ENCODE data around the gene TANK. TPM values are rescaled to one million over a fixed set of nuclear protein-coding genes. Genes with fewer than 3 reads are reported as not detected.

The TANK gene
- total and polyA plus RNA-seq, 2 experiments from 2014 or later = 27.7 to 35.4 TPM

- peaks cover 27% of the 10 kb centered on the region for H3K27me3 ChIP-seq (ENCODE audit: insufficient read depth)
- no peak overlapping the region for H2AFZ ChIP-seq
- Mint-ChIP-seq H3K36me3 (ENCODE audit: low read depth) (no peaks in the 10 kb centered on the region; the same call in 2 of the 3 replicates), H3K4me3 (no peak overlapping the region), H3K4me1 (peaks cover 7% of the 10 kb centered on the region), H3K27me3 (ENCODE audit: insufficient read depth, low read depth, poor library complexity) (peaks cover 13% of the 10 kb centered on the region), H3K27ac (no peak overlapping the region), H3K9me3 (no peaks in the 10 kb centered on the region)
- no peak for TF ChIP-seq ZNF114 (CRISPR knock-in tag; IDR thresholded peaks at IDR 0.05)
- no peak for TF ChIP-seq ETS1 (IDR thresholded peaks at IDR 0.05)
- TF ChIP-seq ZNF331 (CRISPR knock-in tag; IDR thresholded peaks at IDR 0.05; ENCODE audit: low read depth) = no peak
- no peak for TF ChIP-seq STAT1 (IDR thresholded peaks at IDR 0.05; ENCODE audit: unreplicated experiment)
- no peaks in the 10 kb centered on the region; the same call in 1 of the 2 replicates for H4K20me1 ChIP-seq (replicated peaks; ENCODE audit: insufficient read depth)
- no peaks in the 10 kb centered on the region for H3K9me2 ChIP-seq (ENCODE audit: insufficient read depth)
- no peaks in the 10 kb centered on the region for H3F3A ChIP-seq (replicated peaks; ENCODE audit: low read depth)
- DNase-seq (ENCODE audit: low spot score) = no peak
- no peak overlapping the region for H3K4me2 ChIP-seq
- H3K4me1 ChIP-seq (ENCODE audit: insufficient read depth) = no peaks in the 10 kb centered on the region
- no peak overlapping the region for H3K4me3 ChIP-seq
- H3K79me2 ChIP-seq (replicated peaks; ENCODE audit: insufficient read depth) = no peaks in the 10 kb centered on the region
- H3K27ac ChIP-seq (ENCODE audit: low read depth) = no peak overlapping the region
- H3K36me3 ChIP-seq (ENCODE audit: insufficient read depth) = no peaks in the 10 kb centered on the region
- no peak for ATAC-seq
Measured at GRCh38 chr2:161232571-161232970, 72.3 kb downstream of the TANK start.

- DNase-seq (ENCODE audit: low spot score) (no peak), ATAC-seq (no peak)
- Histone ChIP-seq H3K4me1 (ENCODE audit: insufficient read depth) (no peaks in the 10 kb centered on the region; the same call in 1 of the 2 replicates), H4K20me1 (replicated peaks; ENCODE audit: insufficient read depth) (no peaks in the 10 kb centered on the region; the same call in 1 of the 2 replicates), H3K9me2 (ENCODE audit: insufficient read depth) (no peaks in the 10 kb centered on the region), H3K27ac (ENCODE audit: low read depth) (no peak overlapping the region), H3K27me3 (ENCODE audit: insufficient read depth) (peaks cover 37% of the 10 kb centered on the region), H2AFZ (no peak overlapping the region), H3K4me3 (no peak overlapping the region), H3K36me3 (ENCODE audit: insufficient read depth) (no peaks in the 10 kb centered on the region), H3K79me2 (replicated peaks; ENCODE audit: insufficient read depth) (no peaks in the 10 kb centered on the region), H3F3A (replicated peaks; ENCODE audit: low read depth) (no peaks in the 10 kb centered on the region), H3K4me2 (no peak overlapping the region)
- no peaks in the 10 kb centered on the region for H3K9me3 Mint-ChIP-seq
- peaks cover 22% of the 10 kb centered on the region for H3K27me3 Mint-ChIP-seq (ENCODE audit: insufficient read depth, low read depth, poor library complexity)
- no peaks in the 10 kb centered on the region for H3K36me3 Mint-ChIP-seq (ENCODE audit: low read depth)
- H3K4me1 Mint-ChIP-seq = peaks cover 7% of the 10 kb centered on the region
- no peak overlapping the region for H3K27ac Mint-ChIP-seq
- no peak overlapping the region for H3K4me3 Mint-ChIP-seq
- no peak for TF ChIP-seq CREB1 (CRISPR knock-in tag; IDR thresholded peaks at IDR 0.05; ENCODE audit: low read depth)
- no peak for TF ChIP-seq ETS1 (IDR thresholded peaks at IDR 0.05)
- TF ChIP-seq REST (IDR thresholded peaks at IDR 0.05; ENCODE audit: unreplicated experiment) = no peak
- TF ChIP-seq JUNB (IDR thresholded peaks at IDR 0.05; ENCODE audit: unreplicated experiment) = no peak
- no peak for TF ChIP-seq NANOG (IDR thresholded peaks at IDR 0.05; ENCODE audit: borderline replicate concordance)
- no peak for TF ChIP-seq ZNF331 (CRISPR knock-in tag; IDR thresholded peaks at IDR 0.05; ENCODE audit: low read depth)
- TF ChIP-seq CTCF (conservative IDR thresholded peaks at IDR 0.05; ENCODE audit: low read depth in 2 of 2) = no peak
- no peak for TF ChIP-seq POLR2AphosphoS5 (IDR thresholded peaks at IDR 0.05; ENCODE audit: low read depth)
Measured at GRCh38 chr2:161233858-161234431, 73.7 kb downstream of the TANK start.
